GM12874 (cell line): ENCODE results near the gene FKBP5.

Source experiments
- TF ChIP-seq, protein P1 (sequence below): IDR thresholded peaks from 2 replicates; pipeline ENCODE4 v1.5.1; 2011; ENCODE audit warnings: low read depth, mild to moderate bottlenecking, control low read depth, low read length, moderate library complexity; ENCODE audit not compliant: insufficient read depth

FKBP5 gene

DNA sequence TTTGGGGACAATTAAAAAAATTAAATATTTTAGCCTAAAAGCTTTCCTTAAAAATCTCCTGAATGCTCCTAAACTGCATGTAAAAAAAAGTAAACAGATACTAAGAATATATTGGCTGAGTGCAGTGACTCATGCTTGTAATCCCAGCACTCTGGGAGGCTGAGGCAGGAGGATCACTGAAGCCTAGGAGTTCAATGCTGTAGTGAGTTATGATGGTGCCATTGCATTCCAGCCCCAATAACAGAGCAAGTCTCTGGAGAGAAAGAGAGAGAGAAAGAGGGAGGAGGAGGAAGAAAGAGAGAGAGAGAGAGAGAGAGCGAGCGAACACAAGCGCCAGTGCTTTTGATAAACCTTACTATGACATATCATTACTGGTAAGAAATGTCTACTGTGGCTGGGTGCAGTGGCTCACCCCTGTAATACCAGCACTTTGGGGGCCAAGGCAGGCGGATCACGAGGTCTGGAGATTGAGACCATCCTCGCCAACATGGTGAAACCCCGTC lies 58.8 kb downstream of the FKBP5 start:
- TF ChIP-seq, protein P1, sequence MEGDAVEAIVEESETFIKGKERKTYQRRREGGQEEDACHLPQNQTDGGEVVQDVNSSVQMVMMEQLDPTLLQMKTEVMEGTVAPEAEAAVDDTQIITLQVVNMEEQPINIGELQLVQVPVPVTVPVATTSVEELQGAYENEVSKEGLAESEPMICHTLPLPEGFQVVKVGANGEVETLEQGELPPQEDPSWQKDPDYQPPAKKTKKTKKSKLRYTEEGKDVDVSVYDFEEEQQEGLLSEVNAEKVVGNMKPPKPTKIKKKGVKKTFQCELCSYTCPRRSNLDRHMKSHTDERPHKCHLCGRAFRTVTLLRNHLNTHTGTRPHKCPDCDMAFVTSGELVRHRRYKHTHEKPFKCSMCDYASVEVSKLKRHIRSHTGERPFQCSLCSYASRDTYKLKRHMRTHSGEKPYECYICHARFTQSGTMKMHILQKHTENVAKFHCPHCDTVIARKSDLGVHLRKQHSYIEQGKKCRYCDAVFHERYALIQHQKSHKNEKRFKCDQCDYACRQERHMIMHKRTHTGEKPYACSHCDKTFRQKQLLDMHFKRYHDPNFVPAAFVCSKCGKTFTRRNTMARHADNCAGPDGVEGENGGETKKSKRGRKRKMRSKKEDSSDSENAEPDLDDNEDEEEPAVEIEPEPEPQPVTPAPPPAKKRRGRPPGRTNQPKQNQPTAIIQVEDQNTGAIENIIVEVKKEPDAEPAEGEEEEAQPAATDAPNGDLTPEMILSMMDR = no peak

DNA sequence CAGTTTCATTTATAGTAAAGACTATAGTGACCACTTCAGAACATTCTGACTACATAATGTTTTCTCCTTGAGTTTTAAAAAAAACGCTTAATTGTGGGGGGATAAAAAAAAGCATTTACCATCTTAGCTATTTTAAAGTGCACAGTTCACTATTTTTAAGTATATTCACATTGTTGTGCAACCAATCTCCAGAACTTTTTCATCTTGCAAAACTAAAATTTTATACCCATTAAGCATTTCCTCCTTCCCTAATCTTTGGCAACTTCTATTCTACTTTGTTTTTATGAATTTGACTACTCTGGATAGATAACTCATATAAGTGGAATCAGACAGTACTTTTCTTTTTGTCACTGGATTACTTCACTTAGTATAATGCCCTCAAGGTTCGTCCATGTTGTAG lies 62.3 kb downstream of the FKBP5 start:
- TF ChIP-seq, protein P1 = no peak

DNA sequence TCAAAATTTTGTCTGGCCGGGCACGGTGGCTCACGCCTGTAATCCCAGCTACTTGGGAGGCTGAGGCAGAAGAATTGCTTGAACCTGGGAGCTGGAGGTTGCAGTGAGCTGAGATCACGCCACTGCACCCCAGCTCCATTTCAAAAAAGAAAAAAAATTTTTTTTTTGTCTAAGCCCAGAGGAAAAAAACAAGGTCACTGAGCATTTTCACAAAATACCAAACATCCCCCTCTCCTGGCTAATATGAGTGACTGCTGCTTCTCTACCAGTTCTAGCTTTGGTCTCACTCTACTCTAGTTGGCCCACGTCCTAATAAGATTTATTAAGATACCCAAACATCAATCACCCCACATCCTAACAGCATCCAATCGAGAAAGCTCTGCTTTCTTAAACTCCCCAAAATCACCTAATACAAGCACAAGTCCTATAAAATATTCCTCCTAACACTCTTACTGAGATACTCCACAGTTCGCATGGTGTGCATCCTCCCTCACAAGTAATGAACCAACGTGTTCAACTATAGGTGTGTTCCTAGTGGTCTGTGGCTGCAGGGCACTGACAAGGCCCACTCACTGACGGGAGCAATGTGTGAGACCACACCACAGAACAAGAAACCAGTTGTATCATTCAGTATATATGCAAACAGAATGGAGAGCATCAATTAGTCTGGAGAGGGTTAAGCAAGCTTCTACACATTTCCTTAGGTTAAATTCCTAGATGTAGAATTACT lies 64.2 kb downstream of the FKBP5 start:
- TF ChIP-seq, protein P1 = no peak

DNA sequence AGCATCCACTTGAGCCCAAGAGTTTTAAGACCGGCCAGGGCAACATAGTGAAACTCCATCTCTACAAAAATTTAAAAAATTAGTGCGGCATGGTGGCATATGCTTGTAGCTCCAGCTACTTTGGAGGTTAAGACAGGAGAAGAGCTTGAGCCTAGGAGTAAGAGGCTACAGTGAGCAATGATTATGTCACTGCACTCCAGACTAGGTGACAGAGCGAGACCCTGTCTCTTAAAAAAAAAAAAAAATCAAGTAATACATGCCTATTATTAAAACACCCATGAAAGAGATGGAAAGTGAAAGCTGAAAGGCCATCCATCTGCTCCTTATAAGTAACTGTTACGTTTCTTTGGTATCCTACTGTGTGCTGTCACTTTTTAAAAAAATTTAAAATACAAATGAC lies 66.4 kb downstream of the FKBP5 start:
- TF ChIP-seq, protein P1 = no peak

DNA sequence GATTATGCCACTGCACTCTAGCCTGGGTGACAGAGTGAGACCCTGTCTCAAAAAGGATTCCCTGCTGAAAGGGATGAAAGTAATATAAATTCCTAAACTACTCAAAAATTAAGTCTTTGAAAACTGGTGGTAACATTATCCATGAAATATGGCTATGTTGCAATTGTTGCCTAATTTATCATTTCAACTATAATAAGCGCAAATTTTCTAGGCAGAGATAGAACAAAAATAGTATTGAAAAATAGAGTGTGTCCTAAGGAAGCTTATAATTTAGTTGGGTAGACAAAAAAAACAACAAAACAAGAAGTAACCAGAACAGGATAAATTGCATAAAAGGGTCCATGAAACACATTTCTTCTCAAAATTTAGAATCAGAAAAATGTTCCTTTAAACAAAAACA lies 68.0 kb downstream of the FKBP5 start:
- TF ChIP-seq, protein P1 = no peak

DNA sequence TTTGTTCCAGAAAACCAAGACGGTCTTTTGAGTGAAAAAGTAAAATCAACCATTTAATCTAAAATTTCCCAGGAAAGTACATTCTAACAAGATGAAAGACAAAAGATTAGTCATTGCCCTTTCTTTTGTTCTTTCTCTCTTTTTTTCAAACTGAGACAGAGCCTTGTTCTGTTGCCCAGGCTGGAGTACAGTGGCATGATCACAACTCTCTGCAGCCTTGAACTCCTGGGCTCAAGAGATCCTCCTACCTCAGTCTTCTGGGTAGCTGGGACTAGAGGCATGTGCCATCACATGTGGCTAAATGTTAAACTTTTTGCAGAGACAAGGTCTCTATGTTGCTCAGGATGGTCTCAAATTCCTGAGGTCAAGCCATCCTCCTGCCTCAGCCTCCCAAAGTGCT lies 75.0 kb downstream of the FKBP5 start:
- TF ChIP-seq, protein P1 = no peak

DNA sequence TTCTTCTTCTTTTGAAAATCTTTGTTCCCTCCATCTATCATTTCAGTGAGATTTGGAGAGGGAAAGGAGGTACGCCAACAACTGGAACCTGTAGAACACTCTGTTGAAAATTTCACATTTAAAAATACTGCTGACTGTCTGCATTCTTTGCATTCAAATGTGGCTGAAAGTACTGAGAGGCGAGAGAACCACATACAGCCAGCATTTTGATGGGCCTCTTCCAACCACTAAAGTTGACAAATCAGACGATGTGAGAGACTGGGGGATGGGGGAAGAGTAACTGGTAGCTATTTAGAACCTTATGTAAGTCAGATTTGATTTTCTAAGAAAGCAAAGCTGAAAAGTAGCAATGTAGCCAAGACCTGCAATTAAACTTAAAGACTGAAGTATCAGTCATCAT lies 77.5 kb downstream of the FKBP5 start:
- TF ChIP-seq, protein P1 = no peak

DNA sequence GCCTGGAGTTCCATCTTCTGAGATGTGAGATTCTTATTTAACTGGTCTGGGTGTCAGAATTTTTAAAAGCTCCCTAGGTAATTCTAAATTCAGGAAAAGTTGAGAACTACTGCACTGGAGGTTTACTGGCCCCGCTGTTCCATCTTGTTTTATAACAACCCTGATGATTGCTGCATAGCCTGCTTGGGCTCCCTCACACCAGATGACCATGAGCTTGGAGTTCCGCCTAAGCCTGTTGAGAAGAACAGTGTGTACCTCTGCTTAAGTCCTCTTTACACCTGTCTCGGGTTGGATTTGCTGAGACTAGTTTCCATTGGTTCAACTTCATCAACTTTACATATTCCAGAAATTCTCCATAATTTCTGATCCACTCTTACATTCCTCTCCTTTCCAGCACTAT lies 77.9 kb downstream of the FKBP5 start:
- TF ChIP-seq, protein P1 = no peak
